ENCODE data around the gene FBN1.

FBN1 gene

DNA sequence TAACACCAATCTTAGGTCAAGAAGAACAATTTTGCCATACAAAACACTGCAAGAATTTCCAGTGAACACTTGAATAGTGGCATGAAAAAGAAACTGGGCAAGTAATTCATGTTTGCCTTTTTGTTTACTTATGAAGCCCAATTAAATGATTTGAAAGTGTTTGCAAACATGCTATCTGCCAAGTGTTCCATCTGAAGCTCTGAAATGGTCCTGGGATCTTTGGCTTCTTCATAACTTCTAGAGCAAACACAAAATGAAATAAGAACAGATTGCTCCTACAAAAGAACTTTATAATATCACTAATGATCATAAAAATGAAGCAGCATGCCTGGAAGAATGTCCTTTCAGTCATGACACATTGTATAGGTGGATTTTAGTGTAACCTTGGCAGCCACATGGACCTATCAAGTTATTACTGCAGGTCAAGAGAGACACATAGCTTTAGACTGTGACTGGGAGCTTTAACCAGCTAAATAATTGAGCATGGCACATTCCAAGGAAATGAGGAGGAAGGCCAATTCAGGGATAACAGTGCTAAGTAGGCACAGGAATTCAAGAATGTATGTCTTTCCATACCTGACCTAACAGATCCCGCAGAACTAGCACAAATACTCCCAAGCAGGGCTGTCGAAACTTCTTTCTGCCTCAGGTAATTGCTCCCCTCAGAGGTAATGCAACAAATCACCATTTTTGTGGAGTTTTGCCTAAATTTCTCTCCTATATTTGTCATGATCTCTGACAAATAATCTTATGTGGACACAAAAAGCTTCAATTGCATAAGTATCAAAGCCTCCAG, 169.7 kb downstream of the FBN1 start:
- DNase-seq (ENCODE audit: low read depth in 2 of 3, low spot score in 1 of 3): no peak

DNA sequence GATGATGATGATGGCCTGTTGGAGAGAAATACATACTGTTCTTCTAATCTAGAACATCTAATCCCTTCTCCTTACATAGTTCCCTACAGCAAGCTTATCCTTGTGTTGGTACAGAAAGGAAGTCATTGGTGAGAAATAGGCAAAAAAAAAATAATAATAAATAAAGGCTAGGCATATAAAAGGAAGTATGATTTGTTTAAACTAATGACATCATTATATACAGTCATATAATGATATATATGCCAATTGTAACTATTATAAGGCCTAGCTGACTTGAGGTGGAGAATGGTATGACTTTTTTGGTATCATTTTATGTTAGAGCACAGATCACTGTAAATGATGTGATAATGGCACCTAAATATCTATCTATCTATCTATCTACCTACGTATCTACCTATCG, 171.8 kb downstream of the FBN1 start:
- DNase-seq (ENCODE audit: low read depth in 2 of 3, low spot score in 1 of 3): no peak

GRCh38 chr15:48472756-48473155, 172.8 kb downstream of the FBN1 start:
- no peak for DNase-seq (ENCODE audit: low read depth in 2 of 3, low spot score in 1 of 3)

DNA sequence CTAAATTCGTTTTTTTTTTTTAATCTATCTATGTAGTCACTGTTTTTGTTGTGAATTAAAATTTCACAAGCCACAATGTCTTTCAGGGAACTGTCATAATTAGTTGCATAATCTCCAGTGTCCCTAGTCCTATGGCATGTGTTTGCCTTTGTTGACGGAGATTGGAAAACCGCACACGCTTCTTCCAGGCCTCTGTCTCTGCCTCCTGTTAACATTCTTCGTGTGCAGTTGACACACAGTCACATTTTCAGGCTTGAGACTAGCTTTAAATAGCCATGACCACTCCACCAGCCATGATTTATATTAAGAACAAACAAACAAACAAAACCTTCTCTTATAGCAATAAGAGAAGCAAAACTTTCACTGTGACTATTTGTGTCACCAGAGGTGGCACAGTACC, 174.4 kb downstream of the FBN1 start:
- DNase-seq (ENCODE audit: low read depth in 2 of 3, low spot score in 1 of 3): no peak

DNA sequence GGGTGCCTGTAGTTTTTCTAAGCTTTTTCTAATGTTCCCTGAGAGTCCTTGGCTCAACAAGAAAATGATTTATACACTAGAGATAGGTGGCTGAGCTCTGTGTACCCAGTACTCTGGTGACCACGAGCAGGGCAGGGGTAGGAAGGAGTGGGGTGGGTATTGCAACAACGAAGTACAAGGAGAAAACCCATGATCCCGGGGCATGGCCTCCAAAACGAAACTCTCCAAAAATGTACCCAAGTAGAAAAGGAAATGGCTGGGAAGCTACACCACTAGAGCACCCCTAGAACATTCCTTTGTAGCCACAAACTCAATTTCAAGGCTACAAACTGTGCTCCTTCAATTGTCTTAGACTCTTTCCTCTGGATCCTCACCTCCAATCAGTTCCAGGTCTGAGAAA, 175.4 kb downstream of the FBN1 start:
- DNase-seq (ENCODE audit: low read depth in 2 of 3, low spot score in 1 of 3): no peak

- DNase-seq (ENCODE audit: low read depth in 2 of 3, low spot score in 1 of 3): no peak
Observed at GRCh38 chr15:48469681-48470080, 175.8 kb downstream of the FBN1 start.

DNA sequence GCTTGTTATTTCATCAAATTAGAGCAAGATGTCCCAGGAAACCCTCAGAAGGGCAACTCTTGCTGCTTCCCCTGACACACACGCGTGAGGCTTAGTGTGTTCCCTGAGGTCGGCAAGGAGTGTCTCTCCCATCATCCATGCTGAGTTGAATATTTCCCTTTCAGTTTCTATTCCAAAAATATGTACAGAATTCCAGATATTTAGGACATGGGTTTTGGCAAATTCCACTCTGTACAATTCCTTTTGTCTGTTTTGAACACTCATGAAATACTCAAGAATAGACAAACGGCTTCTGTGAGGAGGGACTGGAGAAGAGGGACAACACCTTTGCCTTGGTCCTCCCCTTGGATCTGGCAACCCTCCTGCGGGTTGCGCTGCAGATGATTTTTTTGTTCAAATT, 176.2 kb downstream of the FBN1 start:
- no peak for DNase-seq (ENCODE audit: low read depth in 2 of 3, low spot score in 1 of 3)

DNA sequence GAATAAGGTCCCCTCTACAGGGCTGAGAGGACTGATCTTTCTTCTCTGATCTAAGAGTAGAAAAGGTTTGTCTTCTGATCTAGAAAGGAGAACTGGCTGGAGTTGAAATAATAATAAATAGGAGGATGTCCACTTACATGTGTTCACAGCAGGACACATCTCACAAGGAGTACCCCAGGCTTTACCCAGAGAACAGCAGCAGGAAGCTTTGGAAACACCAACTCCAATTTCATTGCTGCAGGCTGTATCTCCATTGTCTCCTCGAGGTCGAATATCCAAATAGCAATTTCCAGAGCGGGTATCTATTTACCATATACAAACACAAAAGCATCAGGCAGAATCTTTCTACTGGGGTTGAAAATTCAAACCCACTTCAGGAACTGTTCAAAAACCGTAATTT, 177.7 kb downstream of the FBN1 start:
- DNase-seq (ENCODE audit: low read depth in 2 of 3, low spot score in 1 of 3): no peak

GRCh38 chr15:48466820-48467219, 178.7 kb downstream of the FBN1 start:
- no peak for DNase-seq (ENCODE audit: low read depth in 2 of 3, low spot score in 1 of 3)

DNA sequence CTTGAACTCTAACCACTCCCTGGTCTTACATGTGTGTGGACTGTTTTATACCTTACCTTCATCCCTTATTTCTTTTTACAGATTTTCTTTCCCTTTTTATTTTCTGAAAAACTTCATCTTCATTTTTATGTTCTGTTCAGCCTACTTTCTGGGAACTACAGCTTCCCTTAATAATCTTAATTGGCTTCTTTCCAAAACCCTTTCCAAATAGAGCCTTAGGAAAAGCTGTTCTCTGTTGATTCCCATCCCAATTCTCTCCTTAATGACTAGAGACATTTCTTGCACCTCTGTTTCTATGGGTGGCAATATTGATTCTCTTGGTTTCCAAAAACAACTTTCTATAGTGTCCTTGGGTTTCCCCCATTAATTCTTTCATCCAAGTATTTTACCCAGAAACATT, 179.4 kb downstream of the FBN1 start:
- DNase-seq (ENCODE audit: low read depth in 2 of 3, low spot score in 1 of 3): no peak

GRCh38 chr15:48465410-48465809, 180.1 kb downstream of the FBN1 start:
- DNase-seq (ENCODE audit: low read depth in 2 of 3, low spot score in 1 of 3): no peak

- no peak for DNase-seq (ENCODE audit: low read depth in 2 of 3, low spot score in 1 of 3)
Observed at GRCh38 chr15:48463366-48463880, 182.1 kb downstream of the FBN1 start.

DNA sequence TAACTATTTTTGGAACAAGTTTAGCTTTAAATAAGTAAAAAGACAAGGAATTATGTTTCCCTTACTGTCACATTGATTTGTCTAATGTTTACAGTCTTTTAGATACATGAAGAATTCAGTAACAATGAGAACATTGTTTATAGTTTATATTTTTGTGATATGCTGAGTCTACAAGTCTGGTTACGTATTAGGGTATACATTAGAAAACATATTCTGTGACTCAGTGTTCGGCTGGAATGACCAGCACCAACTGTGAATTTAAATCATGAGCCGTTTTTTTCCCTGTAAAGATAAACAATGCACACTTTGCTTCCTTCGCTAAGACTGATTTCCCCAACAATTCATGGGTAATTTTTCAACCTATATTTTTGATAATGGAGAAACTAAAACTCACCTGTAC, 182.8 kb downstream of the FBN1 start:
- DNase-seq (ENCODE audit: low read depth in 2 of 3, low spot score in 1 of 3): no peak

- no peak for DNase-seq (ENCODE audit: low read depth in 2 of 3, low spot score in 1 of 3)
Observed at GRCh38 chr15:48459571-48460442, 185.7 kb downstream of the FBN1 start.

DNA sequence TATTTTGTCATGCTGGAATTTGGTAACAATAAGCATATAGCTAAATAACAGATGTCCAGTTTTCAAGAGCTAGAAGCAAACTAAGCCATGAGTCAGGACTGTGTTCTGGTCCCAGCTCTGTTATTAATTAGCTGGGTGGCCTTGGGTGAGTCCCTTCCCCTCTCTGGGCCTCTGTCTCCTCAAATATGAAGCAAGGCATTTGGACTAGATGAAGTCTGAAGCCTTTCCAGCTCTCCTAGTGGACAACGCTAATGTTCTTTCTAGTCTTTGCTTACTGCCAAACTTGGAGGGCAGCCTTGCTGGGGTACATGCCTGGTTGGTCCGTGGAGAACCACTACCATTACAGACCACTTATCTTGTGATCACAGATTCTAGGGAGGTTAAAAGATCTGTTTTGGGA, 186.6 kb downstream of the FBN1 start:
- no peak for DNase-seq (ENCODE audit: low read depth in 2 of 3, low spot score in 1 of 3)

GRCh38 chr15:48456134-48456533, 189.4 kb downstream of the FBN1 start:
- DNase-seq (ENCODE audit: low read depth in 2 of 3, low spot score in 1 of 3): no peak

GRCh38 chr15:48451736-48452135, 193.8 kb downstream of the FBN1 start:
- no peak for DNase-seq (ENCODE audit: low read depth in 2 of 3, low spot score in 1 of 3)

- DNase-seq (ENCODE audit: low read depth in 2 of 3, low spot score in 1 of 3): no peak
Observed at GRCh38 chr15:48451241-48451640, 194.3 kb downstream of the FBN1 start.

GRCh38 chr15:48449734-48450133, 195.8 kb downstream of the FBN1 start:
- DNase-seq (ENCODE audit: low read depth in 2 of 3, low spot score in 1 of 3): no peak

- no peak for DNase-seq (ENCODE audit: low read depth in 2 of 3, low spot score in 1 of 3)
Observed at GRCh38 chr15:48447657-48448056, 197.9 kb downstream of the FBN1 start.

GRCh38 chr15:48447058-48447457, 198.5 kb downstream of the FBN1 start:
- no peak for DNase-seq (ENCODE audit: low read depth in 2 of 3, low spot score in 1 of 3)

- DNase-seq (ENCODE audit: low read depth in 2 of 3, low spot score in 1 of 3): no peak
Observed at GRCh38 chr15:48442011-48442410, 203.5 kb downstream of the FBN1 start.

Measured in stimulated activated CD4-positive, alpha-beta T cell treated with anti-CD3 and anti-CD28 coated beads, Interleukin-12 subunit alpha, Interleukin-12 subunit beta, amount 100 ng/mL, for 48 hours (primary cell).